H1 (cell line): ENCODE measurements around the gene NR2E1. TPM values are rescaled to one million over a fixed set of nuclear protein-coding genes. Genes with fewer than 3 reads are reported as not detected.

Experiments used
- CHD1 ChIP-seq: IDR thresholded peaks from 2 replicates; pipeline ENCODE4 v1.6.1; 2012; ENCODE audit warnings: low read depth, low read length, improper control_type of control experiment
- GABPA ChIP-seq: IDR thresholded peaks from 2 replicates; pipeline ENCODE4 v1.6.1; 2011; ENCODE audit warnings: mild to moderate bottlenecking, low read length, moderate library complexity, borderline replicate concordance; ENCODE audit not compliant: insufficient read depth
- HDAC2 ChIP-seq, 2 experiments: fragments of 300-600 bp in 1 of 2; sonication (generic) in 1 of 2; IDR thresholded peaks; 2 replicates each; pipeline ENCODE4 v1.6.1; 2011 to 2012; ENCODE audit warnings: low read depth in 2 of 2, low read length in 2 of 2, mild to moderate bottlenecking in 2 of 2, moderate library complexity in 2 of 2, borderline replicate concordance in 1 of 2, inconsistent platforms in 1 of 2
- KDM1A ChIP-seq: fragments of 200-600, 300-600 bp; sonication (generic); IDR thresholded peaks from 2 replicates; pipeline ENCODE4 v1.7.1; 2016; ENCODE audit warnings: mild to moderate bottlenecking, low read length, borderline replicate concordance
- RBBP5 ChIP-seq: IDR thresholded peaks from 2 replicates; pipeline ENCODE4 v1.7.1; 2012; ENCODE audit warnings: low read depth, mild to moderate bottlenecking, inconsistent platforms, low read length, moderate library complexity, borderline replicate concordance
- RNF2 ChIP-seq: fragments of 200-900, 300-1000 bp; sonication (generic); IDR thresholded peaks from 2 replicates; pipeline ENCODE4 v1.7.1; 2016; ENCODE audit warnings: borderline replicate concordance, low read depth, mild to moderate bottlenecking, antibody characterized with exemption, low read length; ENCODE audit not compliant: poor library complexity, severe bottlenecking; ENCODE audit errors: missing control alignments
- SP1 ChIP-seq: IDR thresholded peaks from 2 replicates; pipeline ENCODE4 v1.6.1; 2011; ENCODE audit warnings: low read depth, low read length
- SUZ12 ChIP-seq: fragments of 200-600 bp; sonication (generic); IDR thresholded peaks from 2 replicates; pipeline ENCODE4 v1.6.1; 2012; ENCODE audit warnings: mild to moderate bottlenecking, inconsistent platforms, low read length, moderate library complexity, mixed read lengths
- YY1 ChIP-seq: IDR thresholded peaks from 2 replicates; pipeline ENCODE4 v1.6.1; 2011; ENCODE audit warnings: low read depth, mild to moderate bottlenecking, low read length
- polyA plus RNA-seq, 7 experiments: library from polyadenylated mRNA; depleted of rRNA in 3 of 7; stranded (reverse) in 5 of 7; unstranded in 2 of 7; fragments of >200 nt in 5 of 7; fragments of 200-250 nt in 2 of 7; gene quantifications; 1 replicate in 5 of 7; 2 replicates in 1 of 7; 4 replicates in 1 of 7; pipeline versions ENCODE4 v1.2.1 to v1.2.3, GENCODE V29; 2011 to 2013; ENCODE audit warnings: missing spikeins in 2 of 7, mixed read lengths in 2 of 7
- total RNA-seq: library from RNA; stranded (reverse); fragmentation: NEBNext Ultra II Directional; extraction: Animal tissue kit (Norgen Biotek cat#: 25700); gene quantifications from 2 replicates; pipeline ENCODE4 v1.2.1, GENCODE V29; 2021
- TF ChIP-seq, protein P1 (sequence below): IDR thresholded peaks from 2 replicates; pipeline ENCODE4 v1.6.1; 2012; ENCODE audit warnings: inconsistent platforms

NR2E1 gene
- total and polyA plus RNA-seq, 2 of the 8 experiments (the other 6 are each of a cell fraction or from before 2014, with no cell fraction given) = not detected

DNA sequence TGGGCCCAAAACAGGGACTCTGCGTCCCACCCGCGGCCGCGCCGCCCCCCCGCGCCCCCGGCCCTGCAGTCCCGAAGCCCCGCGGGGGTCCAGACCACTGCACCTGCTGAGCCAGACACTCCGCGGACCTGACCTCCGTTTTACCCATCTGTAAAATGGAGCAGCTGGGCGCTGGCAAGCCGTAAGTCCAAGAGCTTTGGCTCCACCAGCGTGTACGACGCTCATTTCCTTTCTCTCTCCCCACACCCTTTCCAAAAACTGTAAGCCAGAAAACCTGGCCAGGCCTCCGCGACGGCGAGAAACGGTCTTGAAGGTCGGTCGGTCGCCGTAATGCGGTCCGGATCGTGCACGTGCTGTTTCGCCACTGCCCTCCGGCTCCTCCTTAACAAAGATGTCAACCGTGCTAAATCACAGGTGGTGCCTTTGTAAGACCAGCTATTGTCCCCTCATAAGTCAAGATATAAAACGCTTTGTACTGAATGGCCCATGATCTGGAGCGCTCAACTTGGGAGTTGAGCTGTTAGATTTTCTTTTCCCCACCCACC, 7.8 kb upstream of the NR2E1 start (continued):
- TF ChIP-seq HDAC2 (IDR thresholded peaks at IDR 0.05; ENCODE audit: borderline replicate concordance in 1 of 2, low read depth in 2 of 2, low read length in 2 of 2) (peak in 1 of 2 experiments; percentile 93; a peak in 1 of 4 replicates), KDM1A (peak; percentile 100), YY1 (peak; percentile 59; the same call in 1 of the 2 replicates), GABPA (no peak), RBBP5 (0 out of 2 replicates have a peak, but pooled peaks have one; percentile 9), RNF2 (peak; percentile 83), SP1 (0 out of 2 replicates have a peak, but pooled peaks have one; percentile 50), SUZ12 (peak; percentile 85), CHD1 (no peak)
- TF ChIP-seq, protein P1, sequence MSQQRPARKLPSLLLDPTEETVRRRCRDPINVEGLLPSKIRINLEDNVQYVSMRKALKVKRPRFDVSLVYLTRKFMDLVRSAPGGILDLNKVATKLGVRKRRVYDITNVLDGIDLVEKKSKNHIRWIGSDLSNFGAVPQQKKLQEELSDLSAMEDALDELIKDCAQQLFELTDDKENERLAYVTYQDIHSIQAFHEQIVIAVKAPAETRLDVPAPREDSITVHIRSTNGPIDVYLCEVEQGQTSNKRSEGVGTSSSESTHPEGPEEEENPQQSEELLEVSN = peak; percentile 53
